ENCODE measurements around the gene USH2A.

Gene USH2A

GRCh38 chr1:216194721-216195120 lies 228.5 kb downstream of the USH2A start:
- no peak overlapping the region for H3K9ac ChIP-seq (ENCODE audit: low read length)
- no peak overlapping the region for H3K4me3 ChIP-seq (ENCODE audit: low read length)
- H3K27me3 ChIP-seq (ENCODE audit: control insufficient read depth, insufficient read depth, low read length) = no peaks in the 10 kb centered on the region
- no peaks in the 10 kb centered on the region for H3K4me1 ChIP-seq (ENCODE audit: control insufficient read depth, low read depth, low read length)
- no peaks in the 10 kb centered on the region for H3K9me3 ChIP-seq (ENCODE audit: control insufficient read depth, low read depth, low read length)
- H3K36me3 ChIP-seq (ENCODE audit: control insufficient read depth, low read depth, low read length) = no peaks in the 10 kb centered on the region
- no peak overlapping the region for H3K27ac ChIP-seq (ENCODE audit: low read length)

- H3K27me3 ChIP-seq (ENCODE audit: control insufficient read depth, insufficient read depth, low read length) = no peaks in the 10 kb centered on the region
- H3K9ac ChIP-seq (ENCODE audit: low read length) = no peak overlapping the region
These were observed 229.3 kb downstream of the USH2A start for GRCh38 chr1:216193839-216194443.

GRCh38 chr1:216190438-216190837 lies 232.8 kb downstream of the USH2A start:
- Histone ChIP-seq H3K27me3 (ENCODE audit: control insufficient read depth, insufficient read depth, low read length) (no peaks in the 10 kb centered on the region), H3K9me3 (ENCODE audit: control insufficient read depth, low read depth, low read length) (no peaks in the 10 kb centered on the region), H3K4me3 (ENCODE audit: low read length) (no peak overlapping the region), H3K4me1 (ENCODE audit: control insufficient read depth, low read depth, low read length) (peaks cover 4% of the 10 kb centered on the region), H3K9ac (ENCODE audit: low read length) (no peak overlapping the region), H3K27ac (ENCODE audit: low read length) (no peak overlapping the region), H3K36me3 (ENCODE audit: control insufficient read depth, low read depth, low read length) (no peaks in the 10 kb centered on the region)

More at GRCh38 chr1:216193839-216194443, 229.3 kb downstream of the USH2A start:
- H3K4me3 ChIP-seq (ENCODE audit: low read length) = no peak overlapping the region
- no peaks in the 10 kb centered on the region for H3K4me1 ChIP-seq (ENCODE audit: control insufficient read depth, low read depth, low read length)
- H3K27ac ChIP-seq (ENCODE audit: low read length) = no peak overlapping the region
- no peaks in the 10 kb centered on the region for H3K9me3 ChIP-seq (ENCODE audit: control insufficient read depth, low read depth, low read length)
- H3K36me3 ChIP-seq (ENCODE audit: control insufficient read depth, low read depth, low read length) = no peaks in the 10 kb centered on the region

GRCh38 chr1:216186816-216187215 lies 236.4 kb downstream of the USH2A start:
- no peaks in the 10 kb centered on the region for H3K27me3 ChIP-seq (ENCODE audit: control insufficient read depth, insufficient read depth, low read length)
- peaks cover 28% of the 10 kb centered on the region for H3K4me1 ChIP-seq (ENCODE audit: control insufficient read depth, low read depth, low read length)
- H3K9me3 ChIP-seq (ENCODE audit: control insufficient read depth, low read depth, low read length) = no peaks in the 10 kb centered on the region
- no peak overlapping the region for H3K27ac ChIP-seq (ENCODE audit: low read length)
- no peak overlapping the region for H3K9ac ChIP-seq (ENCODE audit: low read length)
- no peak overlapping the region for H3K4me3 ChIP-seq (ENCODE audit: low read length)
- no peaks in the 10 kb centered on the region for H3K36me3 ChIP-seq (ENCODE audit: control insufficient read depth, low read depth, low read length)

- no peak overlapping the region for H3K27ac ChIP-seq (ENCODE audit: low read length)
- H3K36me3 ChIP-seq (ENCODE audit: control insufficient read depth, low read depth, low read length) = no peaks in the 10 kb centered on the region
- no peaks in the 10 kb centered on the region for H3K27me3 ChIP-seq (ENCODE audit: control insufficient read depth, insufficient read depth, low read length)
- H3K4me1 ChIP-seq (ENCODE audit: control insufficient read depth, low read depth, low read length) = peaks cover 28% of the 10 kb centered on the region
- no peak overlapping the region for H3K9ac ChIP-seq (ENCODE audit: low read length)
- H3K9me3 ChIP-seq (ENCODE audit: control insufficient read depth, low read depth, low read length) = no peaks in the 10 kb centered on the region
- no peak overlapping the region for H3K4me3 ChIP-seq (ENCODE audit: low read length)
These were observed 237.1 kb downstream of the USH2A start for GRCh38 chr1:216186141-216186540.

- Histone ChIP-seq H3K27me3 (ENCODE audit: control insufficient read depth, insufficient read depth, low read length) (no peaks in the 10 kb centered on the region), H3K36me3 (ENCODE audit: control insufficient read depth, low read depth, low read length) (no peaks in the 10 kb centered on the region), H3K4me1 (ENCODE audit: control insufficient read depth, low read depth, low read length) (peaks cover 28% of the 10 kb centered on the region), H3K27ac (ENCODE audit: low read length) (no peak overlapping the region), H3K9ac (ENCODE audit: low read length) (no peak overlapping the region), H3K9me3 (ENCODE audit: control insufficient read depth, low read depth, low read length) (no peaks in the 10 kb centered on the region), H3K4me3 (ENCODE audit: low read length) (no peak overlapping the region)
These were observed 239.0 kb downstream of the USH2A start for GRCh38 chr1:216184126-216184680.

- Histone ChIP-seq H3K27ac (ENCODE audit: low read length) (no peak overlapping the region), H3K9ac (ENCODE audit: low read length) (peak overlapping the region; percentile 15), H3K36me3 (ENCODE audit: control insufficient read depth, low read depth, low read length) (no peaks in the 10 kb centered on the region), H3K4me1 (ENCODE audit: control insufficient read depth, low read depth, low read length) (peaks cover 28% of the 10 kb centered on the region), H3K4me3 (ENCODE audit: low read length) (peak overlapping the region; percentile 11), H3K27me3 (ENCODE audit: control insufficient read depth, insufficient read depth, low read length) (no peaks in the 10 kb centered on the region), H3K9me3 (ENCODE audit: control insufficient read depth, low read depth, low read length) (no peaks in the 10 kb centered on the region)
These were observed 239.8 kb downstream of the USH2A start for GRCh38 chr1:216183454-216183853.

GRCh38 chr1:216183007-216183406 lies 240.2 kb downstream of the USH2A start:
- H3K9ac ChIP-seq (ENCODE audit: low read length) = no peak overlapping the region

GRCh38 chr1:216181590-216181989 lies 241.7 kb downstream of the USH2A start:
- Histone ChIP-seq H3K36me3 (ENCODE audit: control insufficient read depth, low read depth, low read length) (no peaks in the 10 kb centered on the region), H3K27me3 (ENCODE audit: control insufficient read depth, insufficient read depth, low read length) (no peaks in the 10 kb centered on the region), H3K27ac (ENCODE audit: low read length) (no peak overlapping the region), H3K9me3 (ENCODE audit: control insufficient read depth, low read depth, low read length) (no peaks in the 10 kb centered on the region), H3K9ac (ENCODE audit: low read length) (no peak overlapping the region), H3K4me3 (ENCODE audit: low read length) (no peak overlapping the region), H3K4me1 (ENCODE audit: control insufficient read depth, low read depth, low read length) (peaks cover 28% of the 10 kb centered on the region)

More at GRCh38 chr1:216183007-216183406, 240.2 kb downstream of the USH2A start:
- H3K9me3 ChIP-seq (ENCODE audit: control insufficient read depth, low read depth, low read length) = no peaks in the 10 kb centered on the region
- no peaks in the 10 kb centered on the region for H3K36me3 ChIP-seq (ENCODE audit: control insufficient read depth, low read depth, low read length)
- H3K27me3 ChIP-seq (ENCODE audit: control insufficient read depth, insufficient read depth, low read length) = no peaks in the 10 kb centered on the region
- H3K4me3 ChIP-seq (ENCODE audit: low read length) = peak overlapping the region; percentile 11
- peaks cover 28% of the 10 kb centered on the region for H3K4me1 ChIP-seq (ENCODE audit: control insufficient read depth, low read depth, low read length)
- no peak overlapping the region for H3K27ac ChIP-seq (ENCODE audit: low read length)

GRCh38 chr1:216178281-216178680 lies 245.0 kb downstream of the USH2A start:
- Histone ChIP-seq H3K27me3 (ENCODE audit: control insufficient read depth, insufficient read depth, low read length) (no peaks in the 10 kb centered on the region), H3K4me3 (ENCODE audit: low read length) (no peak overlapping the region), H3K27ac (ENCODE audit: low read length) (no peak overlapping the region)

GRCh38 chr1:216176970-216177369 lies 246.3 kb downstream of the USH2A start:
- Histone ChIP-seq H3K27ac (ENCODE audit: low read length) (no peak overlapping the region), H3K9ac (ENCODE audit: low read length) (no peak overlapping the region), H3K36me3 (ENCODE audit: control insufficient read depth, low read depth, low read length) (no peaks in the 10 kb centered on the region), H3K27me3 (ENCODE audit: control insufficient read depth, insufficient read depth, low read length) (no peaks in the 10 kb centered on the region), H3K4me3 (ENCODE audit: low read length) (no peak overlapping the region), H3K4me1 (ENCODE audit: control insufficient read depth, low read depth, low read length) (no peaks in the 10 kb centered on the region), H3K9me3 (ENCODE audit: control insufficient read depth, low read depth, low read length) (no peaks in the 10 kb centered on the region)

More at GRCh38 chr1:216178281-216178680, 245.0 kb downstream of the USH2A start:
- peaks cover 9% of the 10 kb centered on the region for H3K4me1 ChIP-seq (ENCODE audit: control insufficient read depth, low read depth, low read length)
- H3K9me3 ChIP-seq (ENCODE audit: control insufficient read depth, low read depth, low read length) = no peaks in the 10 kb centered on the region
- H3K36me3 ChIP-seq (ENCODE audit: control insufficient read depth, low read depth, low read length) = no peaks in the 10 kb centered on the region
- H3K9ac ChIP-seq (ENCODE audit: low read length) = no peak overlapping the region

- no peak overlapping the region for H3K9ac ChIP-seq (ENCODE audit: low read length)
- H3K27me3 ChIP-seq (ENCODE audit: control insufficient read depth, insufficient read depth, low read length) = no peaks in the 10 kb centered on the region
- H3K4me3 ChIP-seq (ENCODE audit: low read length) = no peak overlapping the region
- H3K36me3 ChIP-seq (ENCODE audit: control insufficient read depth, low read depth, low read length) = no peaks in the 10 kb centered on the region
- no peak overlapping the region for H3K27ac ChIP-seq (ENCODE audit: low read length)
- no peaks in the 10 kb centered on the region for H3K9me3 ChIP-seq (ENCODE audit: control insufficient read depth, low read depth, low read length)
- no peaks in the 10 kb centered on the region for H3K4me1 ChIP-seq (ENCODE audit: control insufficient read depth, low read depth, low read length)
These were observed 247.5 kb downstream of the USH2A start for GRCh38 chr1:216175714-216176113.
